Astrocyte (in vitro differentiated cells and primary cell): ENCODE data around the gene SLC36A1.

Source experiments
- CTCF ChIP-seq: IDR thresholded peaks from 2 replicates; pipeline ENCODE4 v1.5.1; 2011; ENCODE audit warnings: low read depth, mild to moderate bottlenecking, inconsistent platforms, low read length, moderate library complexity; ENCODE audit not compliant: insufficient read depth
- EZH2 ChIP-seq: IDR thresholded peaks from 2 replicates; pipeline ENCODE4 v1.6.1; 2012; ENCODE audit warnings: mild to moderate bottlenecking, low read length, inconsistent platforms; ENCODE audit not compliant: insufficient read depth

- TF ChIP-seq CTCF (no peak), EZH2 (no peak)
Observed at GRCh38 chr5:151477101-151477500, 29.7 kb downstream of the SLC36A1 start.
